ENCODE data around the gene GYS2. TPM values are rescaled to one million over a fixed set of nuclear protein-coding genes. Genes with fewer than 3 reads are reported as not detected.
A peak's percentile ranks its signal among the peaks of the same experiment; 100 is the strongest.

The GYS2 gene
- total and polyA plus RNA-seq, 2 donors from 2014 or later = not detected

- Histone ChIP-seq H3K4me3 (ENCODE audit: low read length in 3 of 3) (no peak overlapping the region), H3K4me1 (ENCODE audit: control insufficient read depth in 2 of 3, insufficient read depth in 2 of 3, low read depth in 1 of 3, low read length in 3 of 3) (no peaks in the 10 kb centered on the region), H3K27me3 (ENCODE audit: control insufficient read depth, insufficient read depth, low read length) (no peaks in the 10 kb centered on the region), H3K27ac (ENCODE audit: low read depth in 2 of 2, low read length in 2 of 2) (no peak overlapping the region), H3K36me3 (ENCODE audit: control insufficient read depth in 2 of 3, insufficient read depth in 3 of 3, low read length in 3 of 3) (no peaks in the 10 kb centered on the region), H3K9me3 (ENCODE audit: control insufficient read depth in 2 of 3, insufficient read depth in 1 of 3, low read length in 3 of 3) (no peaks in the 10 kb centered on the region), H3K9ac (ENCODE audit: low read length in 3 of 3) (peak overlapping the region in 1 of 3 donors; percentile 2)
- intact Hi-C loops (cut with DNase I) = no loop called here
- TF ChIP-seq CTCF (IDR thresholded peaks at IDR 0.05; ENCODE audit: borderline replicate concordance, extremely low read depth, insufficient read depth) = no peak
- FAIRE-seq = no peak
- DNase-seq = no peak
Measured at GRCh38 chr12:21521541-21521940, 83.1 kb downstream of the GYS2 start.

GRCh38 chr12:21518451-21518850 is 86.2 kb downstream of the GYS2 start:
- peaks cover 0 to 19% (median 2%) of the 10 kb centered on the region in 3 donors for H3K36me3 ChIP-seq (ENCODE audit: control insufficient read depth in 2 of 3, insufficient read depth in 3 of 3, low read length in 3 of 3)
- H3K27ac ChIP-seq (ENCODE audit: low read depth in 2 of 2, low read length in 2 of 2) = no peak overlapping the region
- H3K9me3 ChIP-seq (ENCODE audit: control insufficient read depth in 2 of 3, insufficient read depth in 1 of 3, low read length in 3 of 3) = no peaks in the 10 kb centered on the region
- intact Hi-C loops (cut with DNase I) = no loop called here
- no peak for DNase-seq
- no peak for FAIRE-seq
- no peaks in the 10 kb centered on the region for H3K4me1 ChIP-seq (ENCODE audit: control insufficient read depth in 2 of 3, insufficient read depth in 2 of 3, low read depth in 1 of 3, low read length in 3 of 3)
- TF ChIP-seq CTCF (IDR thresholded peaks at IDR 0.05; ENCODE audit: borderline replicate concordance, extremely low read depth, insufficient read depth) = no peak
- no peak overlapping the region for H3K9ac ChIP-seq (ENCODE audit: low read length in 3 of 3)
- no peaks in the 10 kb centered on the region for H3K27me3 ChIP-seq (ENCODE audit: control insufficient read depth, insufficient read depth, low read length)
- H3K4me3 ChIP-seq (ENCODE audit: low read length in 3 of 3) = no peak overlapping the region

- no peak overlapping the region for H3K27ac ChIP-seq (ENCODE audit: low read depth in 2 of 2, low read length in 2 of 2)
- H3K9ac ChIP-seq (ENCODE audit: low read length in 3 of 3) = no peak overlapping the region
- intact Hi-C loops (cut with DNase I) = no loop called here
- no peak for TF ChIP-seq CTCF (IDR thresholded peaks at IDR 0.05; ENCODE audit: borderline replicate concordance, extremely low read depth, insufficient read depth)
- FAIRE-seq = no peak
- H3K4me1 ChIP-seq (ENCODE audit: control insufficient read depth in 2 of 3, insufficient read depth in 2 of 3, low read depth in 1 of 3, low read length in 3 of 3) = no peaks in the 10 kb centered on the region
- no peak for DNase-seq
- no peak overlapping the region for H3K4me3 ChIP-seq (ENCODE audit: low read length in 3 of 3)
- H3K27me3 ChIP-seq (ENCODE audit: control insufficient read depth, insufficient read depth, low read length) = no peaks in the 10 kb centered on the region
- H3K36me3 ChIP-seq (ENCODE audit: control insufficient read depth in 2 of 3, insufficient read depth in 3 of 3, low read length in 3 of 3) = peaks cover 0 to 19% (median 2%) of the 10 kb centered on the region in 3 donors
- no peaks in the 10 kb centered on the region for H3K9me3 ChIP-seq (ENCODE audit: control insufficient read depth in 2 of 3, insufficient read depth in 1 of 3, low read length in 3 of 3)
Measured at GRCh38 chr12:21516281-21516680, 88.4 kb downstream of the GYS2 start.

GRCh38 chr12:21509768-21510167 is 94.9 kb downstream of the GYS2 start:
- intact Hi-C loops (cut with DNase I) = no loop called here
- TF ChIP-seq CTCF (IDR thresholded peaks at IDR 0.05; ENCODE audit: borderline replicate concordance, extremely low read depth, insufficient read depth) = no peak
- H3K27ac ChIP-seq (ENCODE audit: low read depth in 2 of 2, low read length in 2 of 2) = no peak overlapping the region
- H3K4me1 ChIP-seq (ENCODE audit: control insufficient read depth in 2 of 3, insufficient read depth in 2 of 3, low read depth in 1 of 3, low read length in 3 of 3) = no peaks in the 10 kb centered on the region
- peaks cover 2 to 11% (median 9%) of the 10 kb centered on the region in 3 donors for H3K36me3 ChIP-seq (ENCODE audit: control insufficient read depth in 2 of 3, insufficient read depth in 3 of 3, low read length in 3 of 3)
- no peak for DNase-seq
- H3K9ac ChIP-seq (ENCODE audit: low read length in 3 of 3) = no peak overlapping the region
- no peaks in the 10 kb centered on the region for H3K27me3 ChIP-seq (ENCODE audit: control insufficient read depth, insufficient read depth, low read length)
- no peaks in the 10 kb centered on the region for H3K9me3 ChIP-seq (ENCODE audit: control insufficient read depth in 2 of 3, insufficient read depth in 1 of 3, low read length in 3 of 3)
- H3K4me3 ChIP-seq (ENCODE audit: low read length in 3 of 3) = no peak overlapping the region
- FAIRE-seq = no peak
